Calu3 (cell line): ENCODE data around the gene MAN2A1. TPM values are rescaled to one million over a fixed set of nuclear protein-coding genes. Genes with fewer than 3 reads are reported as not detected.
A peak's percentile ranks its signal among the peaks of the same experiment; 100 is the strongest.

Experiments
- BruUV-seq: library from RNA; stranded (reverse); fragments of 400-500 nt; replicated peaks from 2 replicates; lab custom pipeline; 2021; lab: Mats Ljungman, UMichigan
- CTCF ChIA-PET: fragments of 300-600 bp; sonication (Branson Sonifier 250); formaldehyde crosslinking; loops from one replicate; lab custom pipeline; 2022; ENCODE audit warnings: antibody characterized with exemption; lab: Charles Lee
- DNase-seq: peaks from one replicate; pipeline ENCODE4 v3.0.0; 2022
- H3K27ac Mint-ChIP-seq: one replicate; pipeline ENCODE4 v1.8.0; 2022; ENCODE audit warnings: mixed read lengths; ENCODE audit not compliant: unreplicated experiment
- H3K27me3 Mint-ChIP-seq: one replicate; pipeline ENCODE4 v1.8.0; 2022; ENCODE audit warnings: mixed read lengths; ENCODE audit not compliant: unreplicated experiment
- H3K36me3 Mint-ChIP-seq: one replicate; pipeline ENCODE4 v1.8.0; 2022; ENCODE audit warnings: mild to moderate bottlenecking, moderate library complexity, mixed read lengths; ENCODE audit not compliant: insufficient read depth, unreplicated experiment
- H3K4me1 Mint-ChIP-seq: one replicate; pipeline ENCODE4 v1.8.0; 2022; ENCODE audit warnings: mild to moderate bottlenecking, low read depth, mixed read lengths; ENCODE audit not compliant: unreplicated experiment
- H3K4me3 Mint-ChIP-seq: one replicate; pipeline ENCODE4 v1.8.0; 2022; ENCODE audit warnings: mild to moderate bottlenecking, low read depth, moderate library complexity, mixed read lengths; ENCODE audit not compliant: unreplicated experiment
- H3K9me3 Mint-ChIP-seq: one replicate; pipeline ENCODE4 v1.8.0; 2022; ENCODE audit warnings: low read depth, mixed read lengths; ENCODE audit not compliant: unreplicated experiment
- intact Hi-C: fragments of 100-400 bp; cut with micrococcal nuclease; formaldehyde crosslinking; loops from one replicate; pipeline ENCODE4 v1.10.0; 2022; ENCODE audit not compliant: unreplicated experiment
- total RNA-seq: library from RNA; stranded (reverse); gene quantifications from 2 replicates; pipeline ENCODE4 v1.2.3, GENCODE V29; 2022
- TF ChIP-seq, protein P1 (sequence below): fragments of 200-600 bp; IDR thresholded peaks from one replicate; pipeline ENCODE4 v1.8.0; 2022; ENCODE audit warnings: antibody characterized with exemption; ENCODE audit not compliant: unreplicated experiment

MAN2A1 gene
- total RNA-seq, 1 experiment from 2014 or later: 76.3 TPM

DNA sequence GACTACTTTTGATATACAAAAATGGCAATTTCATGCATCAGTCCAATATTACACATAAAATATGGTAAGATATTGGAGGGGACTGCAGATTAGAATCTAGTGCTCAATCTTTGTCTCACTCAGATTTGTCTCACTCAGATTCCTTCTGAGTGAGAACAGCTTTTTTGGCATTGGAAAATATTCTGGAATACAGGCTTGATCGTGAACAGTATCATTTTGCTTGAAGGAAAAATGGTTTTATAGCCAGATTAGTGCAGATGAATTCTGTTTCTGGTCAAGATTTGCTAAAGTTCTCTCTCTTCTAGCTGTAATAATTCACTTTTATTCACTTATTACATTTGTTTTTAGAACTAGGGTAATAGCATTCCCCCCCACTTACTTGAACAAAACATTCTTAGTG, 51.2 kb downstream of the MAN2A1 start:
- Mint-ChIP-seq H3K4me1 (peaks cover 39% of the 10 kb centered on the region), H3K27ac (no peak overlapping the region), H3K36me3 (no peaks in the 10 kb centered on the region), H3K9me3 (no peaks in the 10 kb centered on the region), H3K4me3 (no peak overlapping the region), H3K27me3 (no peaks in the 10 kb centered on the region)
- CTCF ChIA-PET: interaction anchor here (1.5 kb wide), 1 partner anchor 14 kb away, joined by 4 read pairs; no protein-coding TSS in a partner anchor
- no peak for DNase-seq
- TF ChIP-seq, protein P1, sequence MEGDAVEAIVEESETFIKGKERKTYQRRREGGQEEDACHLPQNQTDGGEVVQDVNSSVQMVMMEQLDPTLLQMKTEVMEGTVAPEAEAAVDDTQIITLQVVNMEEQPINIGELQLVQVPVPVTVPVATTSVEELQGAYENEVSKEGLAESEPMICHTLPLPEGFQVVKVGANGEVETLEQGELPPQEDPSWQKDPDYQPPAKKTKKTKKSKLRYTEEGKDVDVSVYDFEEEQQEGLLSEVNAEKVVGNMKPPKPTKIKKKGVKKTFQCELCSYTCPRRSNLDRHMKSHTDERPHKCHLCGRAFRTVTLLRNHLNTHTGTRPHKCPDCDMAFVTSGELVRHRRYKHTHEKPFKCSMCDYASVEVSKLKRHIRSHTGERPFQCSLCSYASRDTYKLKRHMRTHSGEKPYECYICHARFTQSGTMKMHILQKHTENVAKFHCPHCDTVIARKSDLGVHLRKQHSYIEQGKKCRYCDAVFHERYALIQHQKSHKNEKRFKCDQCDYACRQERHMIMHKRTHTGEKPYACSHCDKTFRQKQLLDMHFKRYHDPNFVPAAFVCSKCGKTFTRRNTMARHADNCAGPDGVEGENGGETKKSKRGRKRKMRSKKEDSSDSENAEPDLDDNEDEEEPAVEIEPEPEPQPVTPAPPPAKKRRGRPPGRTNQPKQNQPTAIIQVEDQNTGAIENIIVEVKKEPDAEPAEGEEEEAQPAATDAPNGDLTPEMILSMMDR: no peak
- intact Hi-C loops: no loop called here
- BruUV-seq: no TSS peak

DNA sequence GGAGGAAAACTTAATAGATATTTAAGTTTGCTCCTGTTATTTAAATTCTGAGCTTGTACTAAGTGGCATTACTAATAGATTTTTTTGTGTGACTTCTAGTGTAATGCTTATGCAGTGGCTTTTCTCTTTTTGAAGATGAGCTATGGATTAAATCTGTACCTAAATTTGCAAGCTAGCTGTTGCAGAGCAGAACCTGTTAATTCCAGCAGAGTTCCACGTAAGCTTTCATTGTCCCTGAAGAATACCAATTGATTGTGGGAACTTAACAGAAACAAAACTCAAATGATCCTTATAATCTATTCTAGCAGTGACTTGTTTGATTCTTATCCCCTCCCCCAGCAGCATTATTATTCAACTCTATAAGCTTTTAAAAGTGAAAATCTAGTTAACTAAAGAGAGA, 51.7 kb downstream of the MAN2A1 start:
- intact Hi-C loops: no loop called here
- BruUV-seq: no TSS peak
- Mint-ChIP-seq H3K9me3 (no peaks in the 10 kb centered on the region), H3K4me1 (peaks cover 39% of the 10 kb centered on the region), H3K4me3 (no peak overlapping the region), H3K27me3 (no peaks in the 10 kb centered on the region), H3K27ac (no peak overlapping the region), H3K36me3 (no peaks in the 10 kb centered on the region)
- DNase-seq: no peak
- TF ChIP-seq, protein P1: no peak
- CTCF ChIA-PET: interaction anchor here (1.5 kb wide), 1 partner anchor 15 kb away, joined by 4 read pairs; no protein-coding TSS in a partner anchor

- TF ChIP-seq, protein P1: no peak
- H3K4me1 Mint-ChIP-seq: peaks cover 39% of the 10 kb centered on the region
- no peak overlapping the region for H3K4me3 Mint-ChIP-seq
These were observed 53.4 kb downstream of the MAN2A1 start for GRCh38 chr5:109743041-109743531.

GRCh38 chr5:109743770-109744212, 54.1 kb downstream of the MAN2A1 start:
- H3K36me3 Mint-ChIP-seq: no peaks in the 10 kb centered on the region
- intact Hi-C loops: no loop called here
- H3K4me1 Mint-ChIP-seq: peaks cover 39% of the 10 kb centered on the region
- peak overlapping the region; percentile 7 for H3K27ac Mint-ChIP-seq
- no peaks in the 10 kb centered on the region for H3K9me3 Mint-ChIP-seq
- TF ChIP-seq, protein P1: no peak
- no peaks in the 10 kb centered on the region for H3K27me3 Mint-ChIP-seq
- BruUV-seq: no TSS peak
- CTCF ChIA-PET: no interaction called here
- no peak overlapping the region for H3K4me3 Mint-ChIP-seq
- no peak for DNase-seq

More at GRCh38 chr5:109743041-109743531, 53.4 kb downstream of the MAN2A1 start:
- intact Hi-C loops: no loop called here
- DNase-seq: no peak
- H3K36me3 Mint-ChIP-seq: no peaks in the 10 kb centered on the region
- H3K27me3 Mint-ChIP-seq: no peaks in the 10 kb centered on the region
- BruUV-seq: no TSS peak
- no peak overlapping the region for H3K27ac Mint-ChIP-seq
- no peaks in the 10 kb centered on the region for H3K9me3 Mint-ChIP-seq
- CTCF ChIA-PET: no interaction called here
